Esophagus squamous epithelium (tissue), 4 donors: Measurements from ENCODE around the gene AFAP1L2.

Source experiments
- CTCF ChIP-seq, 6 experiments: fragments of 450-650 bp in 4 of 6; fragments of 200-600 bp in 2 of 6; sonication (generic) in 2 of 6; IDR thresholded peaks; one replicate each; pipeline ENCODE4 v1.5.1; 2016 to 2019; ENCODE audit warnings: antibody characterized with exemption in 6 of 6, mild to moderate bottlenecking in 4 of 6, moderate library complexity in 4 of 6
- POLR2A ChIP-seq, 4 donors: fragments of 450-650 bp; IDR thresholded peaks; one replicate each; pipeline ENCODE4 v1.6.1; 2017; ENCODE audit warnings: antibody characterized with exemption in 4 of 4, mild to moderate bottlenecking in 4 of 4, moderate library complexity in 3 of 4

GRCh38 chr10:114274616-114275453 lies 129.5 kb downstream of the AFAP1L2 start:
- no peak for TF ChIP-seq CTCF (IDR thresholded peaks at IDR 0.05)
- TF ChIP-seq POLR2A (IDR thresholded peaks at IDR 0.05) = no peak
